ENCODE results near the gene DGKA.

Gene DGKA

GRCh38 chr12:55931780-55932550 lies 1.0 kb downstream of the DGKA start:
- DNase-seq (ENCODE audit: low spot score) = peak; percentile 68

GRCh38 chr12:55932551-55932910 lies 1.6 kb downstream of the DGKA start:
- DNase-seq (ENCODE audit: low spot score) = peak; percentile 42

- no peak for DNase-seq (ENCODE audit: low spot score)
Observed at GRCh38 chr12:55933169-55933798, 2.3 kb downstream of the DGKA start.

- DNase-seq (ENCODE audit: low spot score) = no peak
Observed at GRCh38 chr12:55933799-55934742, 3.1 kb downstream of the DGKA start.

GRCh38 chr12:55934773-55935172 lies 3.8 kb downstream of the DGKA start:
- DNase-seq (ENCODE audit: low spot score) = no peak

GRCh38 chr12:55935738-55936151 lies 4.8 kb downstream of the DGKA start:
- DNase-seq (ENCODE audit: low spot score) = no peak

GRCh38 chr12:55937981-55938380 lies 7.0 kb downstream of the DGKA start:
- DNase-seq (ENCODE audit: low spot score) = no peak

GRCh38 chr12:55938826-55939501 lies 8.0 kb downstream of the DGKA start:
- DNase-seq (ENCODE audit: low spot score) = no peak

- DNase-seq (ENCODE audit: low spot score) = peak; percentile 86
Observed at GRCh38 chr12:55940065-55940732, 9.2 kb downstream of the DGKA start.

GRCh38 chr12:55942055-55942454 lies 11.1 kb downstream of the DGKA start:
- DNase-seq (ENCODE audit: low spot score) = no peak

GRCh38 chr12:55942577-55943136 lies 11.7 kb downstream of the DGKA start:
- no peak for DNase-seq (ENCODE audit: low spot score)

GRCh38 chr12:55946553-55946952 lies 15.6 kb downstream of the DGKA start:
- no peak for DNase-seq (ENCODE audit: low spot score)

- DNase-seq (ENCODE audit: low spot score) = no peak
Observed at GRCh38 chr12:55955344-55955743, 24.4 kb downstream of the DGKA start.

GRCh38 chr12:55955800-55956508 lies 25.0 kb downstream of the DGKA start:
- peak; percentile 32 for DNase-seq (ENCODE audit: low spot score)

- DNase-seq (ENCODE audit: low spot score) = no peak
Observed at GRCh38 chr12:55957106-55957859, 26.3 kb downstream of the DGKA start.

- DNase-seq (ENCODE audit: low spot score) = no peak
Observed at GRCh38 chr12:55963760-55964159, 32.8 kb downstream of the DGKA start.

- DNase-seq (ENCODE audit: low spot score) = no peak
Observed at GRCh38 chr12:55965240-55965639, 34.3 kb downstream of the DGKA start.

GRCh38 chr12:55965941-55966407 lies 35.0 kb downstream of the DGKA start, which contains the start of gene PMEL:
Gene PMEL, minus strand, starts transcription at chr12:55966042. Its CDS starts 31 bp downstream, at chr12:55966011.
- peak; percentile 22 for DNase-seq (ENCODE audit: low spot score)

Data from HuH-7.5 (cell line).